HepG2 (cell line): ENCODE results near the gene NRL. TPM values are rescaled to one million over a fixed set of nuclear protein-coding genes. Genes with fewer than 3 reads are reported as not detected.

ENCODE experiments used
- ARID2 ChIP-seq: sonication (generic); formaldehyde crosslinking; IDR thresholded peaks from 2 replicates; pipeline ENCODE4 v1.8.1; 2022; ENCODE audit warnings: mild to moderate bottlenecking, missing genetic modification reagents, borderline replicate concordance
- CREB3 ChIP-seq: sonication (generic); formaldehyde crosslinking; IDR thresholded peaks from 2 replicates; pipeline ENCODE4 v1.5.0; 2020; ENCODE audit warnings: missing genetic modification reagents
- FOXA3 ChIP-seq: IDR thresholded peaks from 2 replicates; pipeline ENCODE4 v1.6.1; 2016; ENCODE audit warnings: missing genetic modification reagents, missing compliant biosample characterization
- HIVEP1 ChIP-seq: sonication (generic); formaldehyde crosslinking; IDR thresholded peaks from 2 replicates; pipeline ENCODE4 v1.4.0; 2020; ENCODE audit warnings: mild to moderate bottlenecking, missing genetic modification reagents
- HNRNPK ChIP-seq: fragments of 200-400 bp; formaldehyde crosslinking; IDR thresholded peaks from 2 replicates; pipeline ENCODE4 v1.6.1; 2018; ENCODE audit warnings: low read length, low read depth, moderate library complexity, mild to moderate bottlenecking; ENCODE audit not compliant: poor library complexity, severe bottlenecking
- LRRFIP1 ChIP-seq: sonication (generic); formaldehyde crosslinking; conservative IDR thresholded peaks from 2 replicates; pipeline ENCODE4 v1.4.0; 2020; ENCODE audit warnings: missing genetic modification reagents
- NR0B2 ChIP-seq: sonication (generic); formaldehyde crosslinking; IDR thresholded peaks from 2 replicates; pipeline ENCODE4 v1.4.0; 2020; ENCODE audit warnings: mild to moderate bottlenecking, missing genetic modification reagents
- PAXIP1 ChIP-seq: sonication (generic); formaldehyde crosslinking; conservative IDR thresholded peaks from 2 replicates; pipeline ENCODE4 v1.4.0; 2020; ENCODE audit warnings: mild to moderate bottlenecking, missing genetic modification reagents, moderate library complexity
- SAFB2 ChIP-seq: sonication (generic); formaldehyde crosslinking; IDR thresholded peaks from 2 replicates; pipeline ENCODE4 v1.5.1; 2020; ENCODE audit warnings: missing genetic modification reagents, low read depth, mild to moderate bottlenecking, borderline replicate concordance
- ZBTB21 ChIP-seq: sonication (generic); formaldehyde crosslinking; IDR thresholded peaks from 2 replicates; pipeline ENCODE4 v1.4.0; 2020; ENCODE audit warnings: missing genetic modification reagents
- ZBTB4 ChIP-seq: sonication (generic); formaldehyde crosslinking; IDR thresholded peaks from 2 replicates; pipeline ENCODE4 v1.4.0; 2020; ENCODE audit warnings: missing genetic modification reagents, mild to moderate bottlenecking, borderline replicate concordance
- ZBTB7B ChIP-seq: sonication (generic); formaldehyde crosslinking; IDR thresholded peaks from 2 replicates; pipeline ENCODE4 v1.4.0; 2020; ENCODE audit warnings: missing genetic modification reagents
- ZIK1 ChIP-seq: sonication (generic); formaldehyde crosslinking; IDR thresholded peaks from 2 replicates; pipeline ENCODE4 v1.5.0; 2020; ENCODE audit warnings: mild to moderate bottlenecking, low read depth, missing genetic modification reagents, borderline replicate concordance
- ZNF34 ChIP-seq: sonication (generic); formaldehyde crosslinking; IDR thresholded peaks from 2 replicates; pipeline ENCODE4 v1.4.0; 2020; ENCODE audit warnings: mild to moderate bottlenecking, missing genetic modification reagents, borderline replicate concordance
- ZNF572 ChIP-seq: sonication (generic); formaldehyde crosslinking; IDR thresholded peaks from 2 replicates; pipeline ENCODE4 v1.5.1; 2020; ENCODE audit warnings: mild to moderate bottlenecking, missing genetic modification reagents
- ZNF660 ChIP-seq: sonication (generic); formaldehyde crosslinking; IDR thresholded peaks from 2 replicates; pipeline ENCODE4 v1.5.1; 2020; ENCODE audit warnings: mild to moderate bottlenecking, low read depth, missing genetic modification reagents, borderline replicate concordance
- ZNF816 ChIP-seq: sonication (generic); formaldehyde crosslinking; IDR thresholded peaks from 2 replicates; pipeline ENCODE4 v1.8.0; 2022; ENCODE audit warnings: missing genetic modification reagents, mild to moderate bottlenecking, borderline replicate concordance
- polyA plus RNA-seq, 8 experiments: library from polyadenylated mRNA; depleted of rRNA in 3 of 8; stranded (reverse) in 7 of 8; unstranded in 1 of 8; fragments of >200 nt; fragmentation: Illumina TruSeq in 4 of 8; extraction: Trizol in 4 of 8; gene quantifications; 2 replicates each; pipeline versions ENCODE4 v1.2.1 to v1.2.3, GENCODE V29; 2011 to 2016; ENCODE audit warnings: low read depth in 4 of 8, missing spikeins in 1 of 8, mixed read lengths in 1 of 8; ENCODE audit not compliant: insufficient read depth in 1 of 8
- total RNA-seq, 5 experiments: library from RNA; depleted of rRNA; stranded (reverse); fragments of >200 nt; fragmentation: Illumina TruSeq; extraction: Trizol; gene quantifications; 2 replicates each; pipeline ENCODE4 v1.2.3, GENCODE V29; 2016; ENCODE audit warnings: low read depth in 1 of 5

The NRL gene
- total and polyA plus RNA-seq, 2 of the 13 experiments (the other 11 are each of a cell fraction or from before 2014, with no cell fraction given), result 2.5 to 4.7 TPM

- no peak; the same call in 1 of the 2 replicates for TF ChIP-seq LRRFIP1 (CRISPR knock-in tag)
- peak; percentile 99 for TF ChIP-seq HIVEP1 (CRISPR knock-in tag)
- peak; percentile 92 for TF ChIP-seq SAFB2
- peak; percentile 100 for TF ChIP-seq PAXIP1 (CRISPR knock-in tag)
- TF ChIP-seq CREB3 (CRISPR knock-in tag), result no peak
- peak; percentile 99 for TF ChIP-seq ZBTB7B
- TF ChIP-seq ZBTB4 (CRISPR knock-in tag), result peak; percentile 98
- TF ChIP-seq ZNF34 (CRISPR knock-in tag), result peak; percentile 99
- TF ChIP-seq HNRNPK, result peak; percentile 48
- peak; percentile 25; the same call in 1 of the 2 replicates for TF ChIP-seq ZNF660 (CRISPR knock-in tag)
- peak; percentile 78 for TF ChIP-seq ZBTB21
- peak; percentile 98 for TF ChIP-seq ZIK1 (CRISPR knock-in tag)
- TF ChIP-seq ZNF816 (CRISPR knock-in tag), result no peak
- TF ChIP-seq ARID2 (CRISPR knock-in tag), result peak; percentile 97
- peak; percentile 95 for TF ChIP-seq FOXA3 (CRISPR knock-in tag)
- peak; percentile 98 for TF ChIP-seq ZNF572 (CRISPR knock-in tag)
- peak; percentile 94; the same call in 1 of the 2 replicates for TF ChIP-seq NR0B2 (CRISPR knock-in tag)
Observed at GRCh38 chr14:24113801-24114531, 783 bp downstream of the NRL start (continued).
